A549 (cell line): ENCODE results near the gene SRD5A3.

ENCODE experiments used
- EP300 ChIP-seq, 2 experiments: fragments of >200 bp; sonication (Bioruptor Twin); formaldehyde crosslinking; IDR thresholded peaks; 2 replicates in 1 of 2; 3 replicates in 1 of 2; pipeline ENCODE4 v1.6.1; 2016 to 2017
- MAZ ChIP-seq: fragments of 150-350 bp; IDR thresholded peaks from 2 replicates; pipeline ENCODE4 v1.6.1; 2014; ENCODE audit warnings: antibody characterized with exemption, low read depth, low read length, borderline replicate concordance
- MYC ChIP-seq: IDR thresholded peaks from 2 replicates; pipeline ENCODE4 v1.6.1; 2012; ENCODE audit warnings: mild to moderate bottlenecking, inconsistent platforms, low read length, improper control_type of control experiment, borderline replicate concordance
- POLR2A ChIP-seq: IDR thresholded peaks from 2 replicates; pipeline ENCODE4 v1.6.1; 2012; ENCODE audit warnings: mild to moderate bottlenecking, low read length
- ZFP36 ChIP-seq: fragments of 450-650 bp; IDR thresholded peaks from 2 replicates; pipeline ENCODE4 v1.6.1; 2014; ENCODE audit warnings: borderline replicate concordance; ENCODE audit not compliant: partially characterized antibody
- TF ChIP-seq, protein P1 (sequence below): fragments of >200 bp; sonication (Bioruptor Twin); formaldehyde crosslinking; IDR thresholded peaks from 3 replicates; pipeline ENCODE4 v1.5.1; 2016
- TF ChIP-seq, protein P2 (sequence below): fragments of 450-650 bp; IDR thresholded peaks from 2 replicates; pipeline ENCODE4 v1.6.1; 2014; ENCODE audit warnings: antibody characterized with exemption
- TF ChIP-seq, protein P3 (sequence below): fragments of 250-450 bp; sonication (Bioruptor Pico); IDR thresholded peaks from 2 replicates; pipeline ENCODE4 v1.5.0; 2020; ENCODE audit warnings: low read depth, mild to moderate bottlenecking, moderate library complexity
- TF ChIP-seq, protein P4 (sequence below): fragments of 150-350 bp; IDR thresholded peaks from 2 replicates; pipeline ENCODE4 v1.6.1; 2014; ENCODE audit warnings: low read depth, mild to moderate bottlenecking, low read length

DNA sequence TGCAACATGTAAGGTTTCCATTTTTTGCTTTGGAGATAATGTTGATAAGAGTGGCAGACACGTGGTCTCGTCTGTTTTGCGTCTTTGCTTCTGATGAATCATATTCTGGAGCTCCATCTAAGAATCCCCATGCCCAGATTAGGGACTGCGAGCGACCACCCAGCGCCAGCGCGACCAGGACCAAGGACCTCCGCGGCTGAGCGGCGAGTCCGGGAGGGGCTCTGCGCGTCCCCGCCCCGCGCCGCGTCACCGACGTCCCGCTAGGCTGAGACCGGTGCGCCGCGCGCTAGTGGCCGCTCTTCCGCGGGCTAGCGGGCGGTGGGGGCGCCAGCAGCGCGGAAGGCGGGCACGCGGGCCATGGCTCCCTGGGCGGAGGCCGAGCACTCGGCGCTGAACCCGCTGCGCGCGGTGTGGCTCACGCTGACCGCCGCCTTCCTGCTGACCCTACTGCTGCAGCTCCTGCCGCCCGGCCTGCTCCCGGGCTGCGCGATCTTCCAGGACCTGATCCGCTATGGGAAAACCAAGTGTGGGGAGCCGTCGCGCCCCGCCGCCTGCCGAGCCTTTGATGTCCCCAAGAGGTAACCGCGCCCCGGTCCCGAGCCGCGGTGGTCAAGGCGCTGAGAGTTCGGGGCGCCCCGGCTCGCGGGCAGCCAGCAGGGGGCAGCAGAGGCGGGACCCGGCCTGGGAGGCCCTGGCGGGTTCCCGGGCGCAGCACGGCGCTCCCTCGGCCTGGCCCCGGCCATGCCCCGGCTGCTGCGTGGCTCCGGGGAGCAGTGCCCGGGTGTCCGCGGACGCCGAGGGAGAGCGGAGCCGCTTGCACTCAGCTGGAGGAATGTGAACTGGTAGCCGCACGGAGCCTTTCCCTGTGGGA is at the start of gene SRD5A3:
- TF ChIP-seq MYC (no peak), MAZ (no peak), POLR2A (peak; percentile 88), ZFP36 (no peak), EP300 (IDR thresholded peaks at IDR 0.05) (no peak)
- TF ChIP-seq, protein P1, sequence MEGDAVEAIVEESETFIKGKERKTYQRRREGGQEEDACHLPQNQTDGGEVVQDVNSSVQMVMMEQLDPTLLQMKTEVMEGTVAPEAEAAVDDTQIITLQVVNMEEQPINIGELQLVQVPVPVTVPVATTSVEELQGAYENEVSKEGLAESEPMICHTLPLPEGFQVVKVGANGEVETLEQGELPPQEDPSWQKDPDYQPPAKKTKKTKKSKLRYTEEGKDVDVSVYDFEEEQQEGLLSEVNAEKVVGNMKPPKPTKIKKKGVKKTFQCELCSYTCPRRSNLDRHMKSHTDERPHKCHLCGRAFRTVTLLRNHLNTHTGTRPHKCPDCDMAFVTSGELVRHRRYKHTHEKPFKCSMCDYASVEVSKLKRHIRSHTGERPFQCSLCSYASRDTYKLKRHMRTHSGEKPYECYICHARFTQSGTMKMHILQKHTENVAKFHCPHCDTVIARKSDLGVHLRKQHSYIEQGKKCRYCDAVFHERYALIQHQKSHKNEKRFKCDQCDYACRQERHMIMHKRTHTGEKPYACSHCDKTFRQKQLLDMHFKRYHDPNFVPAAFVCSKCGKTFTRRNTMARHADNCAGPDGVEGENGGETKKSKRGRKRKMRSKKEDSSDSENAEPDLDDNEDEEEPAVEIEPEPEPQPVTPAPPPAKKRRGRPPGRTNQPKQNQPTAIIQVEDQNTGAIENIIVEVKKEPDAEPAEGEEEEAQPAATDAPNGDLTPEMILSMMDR, result peak; percentile 84
- TF ChIP-seq, protein P2, sequence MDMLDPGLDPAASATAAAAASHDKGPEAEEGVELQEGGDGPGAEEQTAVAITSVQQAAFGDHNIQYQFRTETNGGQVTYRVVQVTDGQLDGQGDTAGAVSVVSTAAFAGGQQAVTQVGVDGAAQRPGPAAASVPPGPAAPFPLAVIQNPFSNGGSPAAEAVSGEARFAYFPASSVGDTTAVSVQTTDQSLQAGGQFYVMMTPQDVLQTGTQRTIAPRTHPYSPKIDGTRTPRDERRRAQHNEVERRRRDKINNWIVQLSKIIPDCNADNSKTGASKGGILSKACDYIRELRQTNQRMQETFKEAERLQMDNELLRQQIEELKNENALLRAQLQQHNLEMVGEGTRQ, result no peak
- TF ChIP-seq, protein P3, sequence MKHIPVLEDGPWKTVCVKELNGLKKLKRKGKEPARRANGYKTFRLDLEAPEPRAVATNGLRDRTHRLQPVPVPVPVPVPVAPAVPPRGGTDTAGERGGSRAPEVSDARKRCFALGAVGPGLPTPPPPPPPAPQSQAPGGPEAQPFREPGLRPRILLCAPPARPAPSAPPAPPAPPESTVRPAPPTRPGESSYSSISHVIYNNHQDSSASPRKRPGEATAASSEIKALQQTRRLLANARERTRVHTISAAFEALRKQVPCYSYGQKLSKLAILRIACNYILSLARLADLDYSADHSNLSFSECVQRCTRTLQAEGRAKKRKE (CRISPR knock-in tag), result no peak
- TF ChIP-seq, protein P4, sequence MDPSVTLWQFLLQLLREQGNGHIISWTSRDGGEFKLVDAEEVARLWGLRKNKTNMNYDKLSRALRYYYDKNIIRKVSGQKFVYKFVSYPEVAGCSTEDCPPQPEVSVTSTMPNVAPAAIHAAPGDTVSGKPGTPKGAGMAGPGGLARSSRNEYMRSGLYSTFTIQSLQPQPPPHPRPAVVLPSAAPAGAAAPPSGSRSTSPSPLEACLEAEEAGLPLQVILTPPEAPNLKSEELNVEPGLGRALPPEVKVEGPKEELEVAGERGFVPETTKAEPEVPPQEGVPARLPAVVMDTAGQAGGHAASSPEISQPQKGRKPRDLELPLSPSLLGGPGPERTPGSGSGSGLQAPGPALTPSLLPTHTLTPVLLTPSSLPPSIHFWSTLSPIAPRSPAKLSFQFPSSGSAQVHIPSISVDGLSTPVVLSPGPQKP, result no peak
